ENCODE results near the gene ACACA. TPM values are rescaled to one million over a fixed set of nuclear protein-coding genes. Genes with fewer than 3 reads are reported as not detected.

Gene ACACA
- total and polyA plus RNA-seq, 2 donors (not counting 3 experiments of a cell fraction or from before 2014, with no cell fraction given) = 55.3 to 124 TPM

- Histone ChIP-seq H3K9me3 (replicated peaks; ENCODE audit: control insufficient read depth, insufficient read depth, low read length) (no peaks in the 10 kb centered on the region), H3K9me1 (replicated peaks; ENCODE audit: control insufficient read depth, extremely low read depth, insufficient read depth, low read length) (no peaks in the 10 kb centered on the region), H3K27me3 (ENCODE audit: control insufficient read depth in 2 of 2, insufficient read depth in 2 of 2, low read length in 2 of 2) (no peaks in the 10 kb centered on the region), H3K36me3 (ENCODE audit: control insufficient read depth in 2 of 2, extremely low read depth in 1 of 2, insufficient read depth in 2 of 2, low read length in 2 of 2) (peaks cover 4 to 5% of the 10 kb centered on the region in 2 experiments), H3K27ac (ENCODE audit: insufficient read depth, low read depth, low read length) (no peak overlapping the region), H3K79me2 (ENCODE audit: control insufficient read depth, insufficient read depth, low read length) (no peaks in the 10 kb centered on the region), H3K4me2 (ENCODE audit: insufficient read depth, low read length) (no peak overlapping the region), H2AFZ (ENCODE audit: low read depth, low read length) (no peak overlapping the region), H3K9ac (replicated peaks; ENCODE audit: extremely low read depth, insufficient read depth, low read length) (no peak overlapping the region), H3K4me3 (replicated peaks in 1 of 3; ENCODE audit: insufficient read depth in 1 of 3, low read depth in 1 of 3, low read length in 3 of 3) (no peak overlapping the region), H3K4me1 (ENCODE audit: control insufficient read depth, extremely low read depth, insufficient read depth, low read length) (peaks cover 7% of the 10 kb centered on the region), H4K20me1 (replicated peaks; ENCODE audit: control insufficient read depth, extremely low read depth, insufficient read depth, low read length) (no peaks in the 10 kb centered on the region)
- DNase-seq (ENCODE audit: low read depth, low spot score) (no peak), FAIRE-seq (no peak)
- dilution Hi-C loops (cut with MboI; ENCODE audit: extremely low pct_ligation_motif_present, low sequenced_read_pairs) = no loop called here
- BruUV-seq (replicated peaks) = no TSS peak
- CTCF ChIA-PET = interaction anchor here (0.7 to 0.9 kb wide), 2 partner anchors 29 to 70 kb away, joined by 3 to 4 read pairs; no protein-coding TSS in a partner anchor
- POLR2A ChIA-PET = no interaction called here
- TF ChIP-seq POLR2AphosphoS5 (IDR thresholded peaks at IDR 0.05; ENCODE audit: insufficient read depth, low read depth, low read length) = no peak
- no peak for TF ChIP-seq JUN (IDR thresholded peaks at IDR 0.05; ENCODE audit: borderline replicate concordance, insufficient read depth, insufficient read length, low read depth)
- no peak for TF ChIP-seq MAX (IDR thresholded peaks at IDR 0.05; ENCODE audit: insufficient read depth, insufficient read length)
- TF ChIP-seq EZH2 (IDR thresholded peaks at IDR 0.05; ENCODE audit: borderline replicate concordance, low read depth, low read length, severe bottlenecking) = no peak
- TF ChIP-seq POLR2A (IDR thresholded peaks at IDR 0.05; ENCODE audit: low read depth, low read length) = no peak
- no peak for TF ChIP-seq FOS (IDR thresholded peaks at IDR 0.05; ENCODE audit: borderline replicate concordance, insufficient read depth, low read length)
- TF ChIP-seq GATA2 (IDR thresholded peaks at IDR 0.05; ENCODE audit: insufficient read depth, insufficient read length, low read depth, low read length) = no peak
- TF ChIP-seq CTCF (IDR thresholded peaks at IDR 0.05; ENCODE audit: extremely low read depth in 1 of 2, insufficient read depth in 1 of 2, low read depth in 1 of 2, low read length in 2 of 2) = no peak
- no peak for TF ChIP-seq MYC (IDR thresholded peaks at IDR 0.05; ENCODE audit: low read depth, low read length)
- intact Hi-C loops (cut with micrococcal nuclease) = no loop called here
Measured at GRCh38 chr17:37142294-37142896, 264.2 kb downstream of the ACACA start.

All from endothelial cell of umbilical vein (primary cell).